ENCODE data around the gene RXFP4.
"Not testable (repeated sequence)": the region's sequence is repeated elsewhere in the genome, so short reads cannot be mapped to it uniquely, and the experiment has no call there.

Gene RXFP4

GRCh38 chr1:155977690-155978324, 36.4 kb downstream of the RXFP4 start:
- Histone ChIP-seq H3K36me3 (ENCODE audit: insufficient read depth, low read length) (0 out of 2 replicates have a peak, but pooled peaks cover 3% of the 10 kb centered on the region), H3K4me3 (ENCODE audit: low read depth, low read length) (peak overlapping the region; percentile 82), H3K27me3 (ENCODE audit: insufficient read depth, low read length) (no peaks in the 10 kb centered on the region), H3K79me2 (ENCODE audit: control insufficient read depth, insufficient read depth, low read length, unreplicated experiment) (peaks cover 96% of the 10 kb centered on the region), H2AFZ (ENCODE audit: low read length, unreplicated experiment) (peak overlapping the region; percentile 6), H3K27ac (ENCODE audit: low read depth, low read length) (peak overlapping the region; percentile 72), H3K4me1 (ENCODE audit: control insufficient read depth, insufficient read depth, low read length, unreplicated experiment) (peaks cover 62% of the 10 kb centered on the region)

GRCh38 chr1:155978325-155978972, 37.0 kb downstream of the RXFP4 start, which contains the start of gene ARHGEF2:
ARHGEF2 (minus strand) TSS chr1:155978547; CDS start chr1:155978427, 120 bp downstream.
- H3K4me1 ChIP-seq (ENCODE audit: control insufficient read depth, insufficient read depth, low read length, unreplicated experiment): peaks cover 64% of the 10 kb centered on the region
- peak within 1 kb of the TSS; percentile 6 for H2AFZ ChIP-seq (ENCODE audit: low read length, unreplicated experiment)
- H3K79me2 ChIP-seq (ENCODE audit: control insufficient read depth, insufficient read depth, low read length, unreplicated experiment): peaks cover 91% of the 10 kb centered on the region
- H3K27me3 ChIP-seq (ENCODE audit: insufficient read depth, low read length): no peaks in the 10 kb centered on the region
- peak within 1 kb of the TSS; percentile 72 for H3K27ac ChIP-seq (ENCODE audit: low read depth, low read length)
- peak within 1 kb of the TSS; percentile 82 for H3K4me3 ChIP-seq (ENCODE audit: low read depth, low read length)
- no peaks in the 10 kb centered on the region for H3K36me3 ChIP-seq (ENCODE audit: insufficient read depth, low read length)

GRCh38 chr1:155978973-155979429, 37.6 kb downstream of the RXFP4 start:
- Histone ChIP-seq H3K79me2 (ENCODE audit: control insufficient read depth, insufficient read depth, low read length, unreplicated experiment) (peaks cover 87% of the 10 kb centered on the region), H3K4me3 (ENCODE audit: low read depth, low read length) (peak overlapping the region; percentile 82), H3K27me3 (ENCODE audit: insufficient read depth, low read length) (no peaks in the 10 kb centered on the region), H3K4me1 (ENCODE audit: control insufficient read depth, insufficient read depth, low read length, unreplicated experiment) (peaks cover 70% of the 10 kb centered on the region), H3K27ac (ENCODE audit: low read depth, low read length) (peak overlapping the region; percentile 72), H2AFZ (ENCODE audit: low read length, unreplicated experiment) (no peak overlapping the region), H3K36me3 (ENCODE audit: insufficient read depth, low read length) (no peaks in the 10 kb centered on the region)

- no peaks in the 10 kb centered on the region for H3K27me3 ChIP-seq (ENCODE audit: insufficient read depth, low read length)
- H3K27ac ChIP-seq (ENCODE audit: low read depth, low read length): peak overlapping the region; percentile 72
- H3K4me3 ChIP-seq (ENCODE audit: low read depth, low read length): peak overlapping the region; percentile 82
- H3K4me1 ChIP-seq (ENCODE audit: control insufficient read depth, insufficient read depth, low read length, unreplicated experiment): peaks cover 64% of the 10 kb centered on the region
- H2AFZ ChIP-seq (ENCODE audit: low read length, unreplicated experiment): no peak overlapping the region
- no peaks in the 10 kb centered on the region for H3K36me3 ChIP-seq (ENCODE audit: insufficient read depth, low read length)
- peaks cover 79% of the 10 kb centered on the region for H3K79me2 ChIP-seq (ENCODE audit: control insufficient read depth, insufficient read depth, low read length, unreplicated experiment)
These were observed 38.3 kb downstream of the RXFP4 start for GRCh38 chr1:155979597-155980343.

GRCh38 chr1:155981266-155982088, 40.0 kb downstream of the RXFP4 start:
- H3K27ac ChIP-seq (ENCODE audit: low read depth, low read length): peak overlapping the region; percentile 72
- peaks cover 62% of the 10 kb centered on the region for H3K79me2 ChIP-seq (ENCODE audit: control insufficient read depth, insufficient read depth, low read length, unreplicated experiment)
- no peak overlapping the region for H2AFZ ChIP-seq (ENCODE audit: low read length, unreplicated experiment)
- no peaks in the 10 kb centered on the region for H3K36me3 ChIP-seq (ENCODE audit: insufficient read depth, low read length)
- no peaks in the 10 kb centered on the region for H3K27me3 ChIP-seq (ENCODE audit: insufficient read depth, low read length)
- H3K4me1 ChIP-seq (ENCODE audit: control insufficient read depth, insufficient read depth, low read length, unreplicated experiment): peaks cover 54% of the 10 kb centered on the region
- H3K4me3 ChIP-seq (ENCODE audit: low read depth, low read length): peak overlapping the region; percentile 82

- no peak overlapping the region for H2AFZ ChIP-seq (ENCODE audit: low read length, unreplicated experiment)
These were observed 40.7 kb downstream of the RXFP4 start for GRCh38 chr1:155982106-155982505.

GRCh38 chr1:155983191-155984024, 42.0 kb downstream of the RXFP4 start:
- Histone ChIP-seq H2AFZ (ENCODE audit: low read length, unreplicated experiment) (no peak overlapping the region), H3K4me3 (ENCODE audit: low read depth, low read length) (peak overlapping the region; percentile 82), H3K36me3 (ENCODE audit: insufficient read depth, low read length) (no peaks in the 10 kb centered on the region), H3K27me3 (ENCODE audit: insufficient read depth, low read length) (no peaks in the 10 kb centered on the region), H3K79me2 (ENCODE audit: control insufficient read depth, insufficient read depth, low read length, unreplicated experiment) (peaks cover 43% of the 10 kb centered on the region), H3K4me1 (ENCODE audit: control insufficient read depth, insufficient read depth, low read length, unreplicated experiment) (peaks cover 48% of the 10 kb centered on the region), H3K27ac (ENCODE audit: low read depth, low read length) (peak overlapping the region; percentile 72)

More at GRCh38 chr1:155982106-155982505, 40.7 kb downstream of the RXFP4 start:
- Histone ChIP-seq H3K27ac (ENCODE audit: low read depth, low read length) (peak overlapping the region; percentile 72), H3K36me3 (ENCODE audit: insufficient read depth, low read length) (no peaks in the 10 kb centered on the region), H3K27me3 (ENCODE audit: insufficient read depth, low read length) (no peaks in the 10 kb centered on the region), H3K4me1 (ENCODE audit: control insufficient read depth, insufficient read depth, low read length, unreplicated experiment) (peaks cover 50% of the 10 kb centered on the region), H3K4me3 (ENCODE audit: low read depth, low read length) (peak overlapping the region; percentile 82), H3K79me2 (ENCODE audit: control insufficient read depth, insufficient read depth, low read length, unreplicated experiment) (peaks cover 56% of the 10 kb centered on the region)

GRCh38 chr1:155984341-155984740, 42.9 kb downstream of the RXFP4 start:
- no peaks in the 10 kb centered on the region for H3K27me3 ChIP-seq (ENCODE audit: insufficient read depth, low read length)
- no peak overlapping the region for H2AFZ ChIP-seq (ENCODE audit: low read length, unreplicated experiment)
- peak overlapping the region; percentile 72 for H3K27ac ChIP-seq (ENCODE audit: low read depth, low read length)
- no peak overlapping the region for H3K4me3 ChIP-seq (ENCODE audit: low read depth, low read length)
- H3K79me2 ChIP-seq (ENCODE audit: control insufficient read depth, insufficient read depth, low read length, unreplicated experiment): peaks cover 34% of the 10 kb centered on the region
- H3K36me3 ChIP-seq (ENCODE audit: insufficient read depth, low read length): no peaks in the 10 kb centered on the region
- peaks cover 51% of the 10 kb centered on the region for H3K4me1 ChIP-seq (ENCODE audit: control insufficient read depth, insufficient read depth, low read length, unreplicated experiment)

- H3K4me1 ChIP-seq (ENCODE audit: control insufficient read depth, insufficient read depth, low read length, unreplicated experiment): peaks cover 43% of the 10 kb centered on the region
- H3K4me3 ChIP-seq (ENCODE audit: low read depth, low read length); H3K27ac ChIP-seq (ENCODE audit: low read depth, low read length); H3K27me3 ChIP-seq (ENCODE audit: insufficient read depth, low read length); H2AFZ ChIP-seq (ENCODE audit: low read length, unreplicated experiment); H3K36me3 ChIP-seq (ENCODE audit: insufficient read depth, low read length): not testable (repeated sequence)
- H3K79me2 ChIP-seq (ENCODE audit: control insufficient read depth, insufficient read depth, low read length, unreplicated experiment): peaks cover 26% of the 10 kb centered on the region
These were observed 43.6 kb downstream of the RXFP4 start for GRCh38 chr1:155984903-155985645.

Measured in ACC112 (cell line).